Activated T-cell treated with anti-CD3 and anti-CD28 coated beads, Interleukin-2, amount 50 U/mL, for 1 hour (primary cell): Measurements from ENCODE around the gene EXOC4.

ENCODE experiments used
- DNase-seq: peaks from one replicate; pipeline ENCODE4 v3.0.0-alpha.2; 2020

Gene EXOC4

GRCh38 chr7:134018306-134018705 lies 765.4 kb downstream of the EXOC4 start:
- no peak for DNase-seq

- no peak for DNase-seq
Measured at GRCh38 chr7:134019251-134019650, 766.4 kb downstream of the EXOC4 start.

GRCh38 chr7:134021836-134022235 lies 769.0 kb downstream of the EXOC4 start:
- no peak for DNase-seq

- no peak for DNase-seq
Measured at GRCh38 chr7:134022286-134022911, 769.5 kb downstream of the EXOC4 start.

GRCh38 chr7:134024739-134025138 lies 771.9 kb downstream of the EXOC4 start:
- DNase-seq = no peak

- DNase-seq = no peak
Measured at GRCh38 chr7:134028853-134029252, 776.0 kb downstream of the EXOC4 start.

- no peak for DNase-seq
Measured at GRCh38 chr7:134029743-134030142, 776.9 kb downstream of the EXOC4 start.

- no peak for DNase-seq
Measured at GRCh38 chr7:134030460-134030865, 777.6 kb downstream of the EXOC4 start.

- DNase-seq = no peak
Measured at GRCh38 chr7:134031835-134032617, 779.1 kb downstream of the EXOC4 start.

GRCh38 chr7:134034652-134035051 lies 781.8 kb downstream of the EXOC4 start:
- DNase-seq = no peak

- DNase-seq = no peak
Measured at GRCh38 chr7:134037991-134038390, 785.1 kb downstream of the EXOC4 start.

GRCh38 chr7:134040988-134041387 lies 788.1 kb downstream of the EXOC4 start:
- DNase-seq = no peak

- no peak for DNase-seq
Measured at GRCh38 chr7:134041477-134041876, 788.6 kb downstream of the EXOC4 start.

GRCh38 chr7:134042307-134042706 lies 789.4 kb downstream of the EXOC4 start:
- no peak for DNase-seq

- DNase-seq = no peak
Measured at GRCh38 chr7:134044682-134045081, 791.8 kb downstream of the EXOC4 start.

GRCh38 chr7:134045716-134046115 lies 792.8 kb downstream of the EXOC4 start:
- DNase-seq = no peak

- DNase-seq = no peak
Measured at GRCh38 chr7:134046594-134047128, 793.8 kb downstream of the EXOC4 start.

- DNase-seq = no peak
Measured at GRCh38 chr7:134047675-134048074, 794.8 kb downstream of the EXOC4 start.

- DNase-seq = no peak
Measured at GRCh38 chr7:134048166-134048565, 795.3 kb downstream of the EXOC4 start.

GRCh38 chr7:134051020-134051419 lies 798.1 kb downstream of the EXOC4 start:
- no peak for DNase-seq

GRCh38 chr7:134056816-134057215 lies 803.9 kb downstream of the EXOC4 start:
- no peak for DNase-seq

- DNase-seq = no peak
Measured at GRCh38 chr7:134058521-134058920, 805.6 kb downstream of the EXOC4 start.

- no peak for DNase-seq
Measured at GRCh38 chr7:134058980-134059379, 806.1 kb downstream of the EXOC4 start.

GRCh38 chr7:134059921-134060320 lies 807.0 kb downstream of the EXOC4 start:
- no peak for DNase-seq
